KOPT-K1 (cell line): Measurements from ENCODE around the gene ILK.

Source experiments
- H3K27ac ChIP-seq: fragments of 200-600 bp; sonication (generic); 2 replicates; pipeline ENCODE4 v1.5.1; 2016; ENCODE audit warnings: antibody characterized with exemption, mild to moderate bottlenecking, low read depth, low read length; ENCODE audit not compliant: poor library complexity, severe bottlenecking
- H3K36me3 ChIP-seq: fragments of 200-600 bp; sonication (generic); 2 replicates; pipeline ENCODE4 v1.5.1; 2017; ENCODE audit warnings: antibody characterized with exemption, mild to moderate bottlenecking, low read length, moderate library complexity; ENCODE audit not compliant: insufficient read depth
- H3K9me3 ChIP-seq: fragments of 200-600 bp; sonication (generic); 2 replicates; pipeline ENCODE4 v1.5.1; 2017; ENCODE audit warnings: antibody characterized with exemption, low read length, mild to moderate bottlenecking; ENCODE audit not compliant: insufficient read depth, poor library complexity, severe bottlenecking

ILK gene

GRCh38 chr11:6568191-6568918 is 35.2 kb upstream of the ILK start:
- H3K27ac ChIP-seq = no peak overlapping the region
- no peaks in the 10 kb centered on the region for H3K9me3 ChIP-seq
- no peaks in the 10 kb centered on the region for H3K36me3 ChIP-seq

DNA sequence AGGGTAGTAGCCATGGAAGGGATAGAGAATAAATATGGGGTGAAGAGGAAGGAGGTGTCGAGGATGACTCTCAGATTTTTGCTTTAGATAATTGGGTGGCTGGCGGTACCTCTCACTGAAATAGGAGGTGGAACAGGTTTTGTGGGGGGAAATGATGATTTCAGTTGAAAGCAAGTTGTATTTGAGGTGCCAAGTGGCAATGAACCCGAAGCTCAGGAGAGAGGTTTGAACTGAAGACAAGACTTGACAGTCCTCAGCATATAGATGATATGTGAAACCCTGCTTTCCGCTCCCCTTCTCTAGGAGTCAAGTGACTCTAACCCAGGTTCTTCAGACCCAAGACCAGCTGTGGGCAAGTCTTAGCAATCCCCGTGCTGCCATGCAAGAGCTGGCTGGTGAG is 33.9 kb upstream of the ILK start:
- Histone ChIP-seq H3K27ac (no peak overlapping the region), H3K36me3 (no peaks in the 10 kb centered on the region), H3K9me3 (no peaks in the 10 kb centered on the region)

- Histone ChIP-seq H3K9me3 (no peaks in the 10 kb centered on the region), H3K27ac (no peak overlapping the region), H3K36me3 (no peaks in the 10 kb centered on the region)
Observed at GRCh38 chr11:6570691-6571427, 32.7 kb upstream of the ILK start.

DNA sequence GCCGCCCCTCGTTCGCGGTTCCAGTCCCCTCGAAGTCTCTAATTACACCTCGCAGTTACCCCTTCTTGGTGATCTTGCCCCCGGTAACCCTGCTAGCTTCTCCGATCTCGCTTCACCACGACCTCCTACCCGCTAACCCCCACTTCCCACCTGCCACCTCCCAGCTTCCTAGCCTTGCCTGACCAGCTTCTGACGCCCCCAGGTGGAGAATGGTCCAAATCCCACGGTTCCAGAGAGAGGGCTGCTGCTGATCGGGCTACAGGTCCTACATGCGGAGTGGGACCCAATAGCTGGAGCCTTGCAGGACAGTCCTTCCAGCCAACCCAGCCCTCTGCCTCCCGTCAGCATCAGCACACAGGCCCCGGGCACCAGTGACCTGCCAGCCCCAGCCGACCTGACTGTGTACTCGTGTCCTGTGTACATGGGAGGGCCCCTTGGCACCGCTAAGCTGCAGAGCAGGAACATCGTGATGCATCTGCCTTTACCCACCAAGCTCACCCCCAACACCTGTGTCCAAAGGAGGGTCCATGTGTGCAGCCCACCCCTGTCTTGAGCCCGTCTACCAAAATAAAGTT is 32.1 kb upstream of the ILK start:
- no peak overlapping the region for H3K27ac ChIP-seq
- no peaks in the 10 kb centered on the region for H3K9me3 ChIP-seq
- no peaks in the 10 kb centered on the region for H3K36me3 ChIP-seq

DNA sequence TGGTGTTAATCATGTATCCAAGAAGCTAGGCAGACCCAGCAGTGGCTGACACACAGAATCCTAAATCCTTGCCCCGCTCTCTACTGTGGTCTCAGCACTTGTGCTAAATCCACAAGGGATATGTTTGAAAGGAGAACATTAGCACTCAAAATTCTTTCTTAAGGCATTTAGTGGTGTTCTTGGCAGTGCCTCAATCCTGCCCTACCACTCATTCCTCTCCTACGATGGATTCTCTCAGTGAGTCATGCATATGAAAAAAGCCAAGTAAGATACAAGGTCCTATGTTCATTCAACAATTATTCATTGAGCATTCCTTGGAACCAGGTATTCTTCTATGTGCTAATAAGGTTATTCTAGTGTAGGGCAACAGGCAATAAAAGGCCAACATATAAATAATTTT is 31.4 kb upstream of the ILK start:
- H3K36me3 ChIP-seq = no peaks in the 10 kb centered on the region
- H3K9me3 ChIP-seq = no peaks in the 10 kb centered on the region
- H3K27ac ChIP-seq = no peak overlapping the region

DNA sequence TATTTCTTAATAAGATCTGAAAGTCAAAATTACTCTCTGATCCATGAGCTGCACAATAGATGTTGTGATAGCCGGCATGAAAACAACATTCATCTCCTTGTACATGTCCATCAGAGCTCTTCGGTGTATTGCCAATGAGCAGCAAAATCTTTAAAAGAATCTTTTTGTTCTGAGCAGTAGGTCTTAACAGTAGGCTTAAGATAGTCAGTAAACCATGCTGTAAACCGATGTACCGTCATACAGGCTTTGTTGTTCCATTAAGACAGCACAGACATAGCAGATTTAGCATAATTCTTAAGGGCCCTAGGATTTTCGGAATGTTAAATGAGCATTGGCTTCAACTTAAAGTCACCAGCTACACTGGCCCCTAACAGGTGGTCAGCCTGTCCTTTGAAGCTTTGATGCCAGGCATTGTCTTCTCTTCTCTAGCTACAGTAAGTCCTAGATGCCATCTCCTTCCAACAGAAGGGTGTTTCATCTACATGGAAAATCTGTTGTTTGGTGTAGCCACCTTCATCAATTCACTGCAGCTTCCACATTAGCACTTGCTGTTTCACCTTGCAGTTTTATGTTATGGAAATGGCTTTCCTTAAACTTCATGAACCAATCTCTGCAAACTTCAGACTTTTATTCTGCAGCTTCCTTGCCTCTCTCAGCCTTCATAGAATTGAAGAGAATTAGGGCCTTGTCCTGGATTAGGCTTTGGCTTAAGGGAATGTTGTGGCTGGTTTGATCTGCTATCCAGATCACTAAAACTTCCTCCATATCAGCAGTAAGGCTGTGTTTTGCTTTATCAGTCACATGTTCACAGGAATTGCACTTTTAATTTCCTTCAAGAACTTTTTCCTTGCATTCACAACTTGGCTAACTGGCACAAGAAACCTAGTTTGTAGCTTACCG is 28.5 kb upstream of the ILK start:
- Histone ChIP-seq H3K36me3 (no peaks in the 10 kb centered on the region), H3K9me3 (no peaks in the 10 kb centered on the region), H3K27ac (no peak overlapping the region)

GRCh38 chr11:6576471-6577373 is 26.9 kb upstream of the ILK start:
- H3K27ac ChIP-seq = no peak overlapping the region
- H3K9me3 ChIP-seq = no peaks in the 10 kb centered on the region
- no peaks in the 10 kb centered on the region for H3K36me3 ChIP-seq

DNA sequence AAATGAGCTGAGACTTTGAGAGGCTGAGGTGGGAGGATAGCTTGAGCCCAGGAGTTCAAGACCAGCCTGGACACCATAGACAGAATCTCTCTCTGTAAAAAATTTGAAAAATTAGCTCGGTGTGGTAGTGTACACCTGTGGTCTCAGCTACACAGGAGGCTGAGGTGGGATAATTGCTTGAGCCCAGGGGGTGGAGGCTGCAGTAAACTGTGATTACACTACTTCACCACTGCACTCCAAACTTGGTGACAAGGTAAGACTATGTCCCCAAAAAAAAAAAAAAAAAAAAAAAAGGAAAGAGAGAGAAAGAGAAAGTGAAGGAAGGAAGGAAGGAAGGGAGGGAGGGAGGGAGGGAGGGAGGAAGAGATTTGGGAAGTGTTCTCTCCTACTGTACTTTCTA is 25.4 kb upstream of the ILK start:
- H3K27ac ChIP-seq = no peak overlapping the region
- H3K9me3 ChIP-seq = peaks cover under 1% of the 10 kb centered on the region

GRCh38 chr11:6579681-6580080 is 23.9 kb upstream of the ILK start:
- Histone ChIP-seq H3K9me3 (peaks cover 16% of the 10 kb centered on the region), H3K27ac (no peak overlapping the region), H3K36me3 (no peaks in the 10 kb centered on the region)

More for the DNA sequence above, 25.4 kb upstream of the ILK start:
- no peaks in the 10 kb centered on the region for H3K36me3 ChIP-seq

DNA sequence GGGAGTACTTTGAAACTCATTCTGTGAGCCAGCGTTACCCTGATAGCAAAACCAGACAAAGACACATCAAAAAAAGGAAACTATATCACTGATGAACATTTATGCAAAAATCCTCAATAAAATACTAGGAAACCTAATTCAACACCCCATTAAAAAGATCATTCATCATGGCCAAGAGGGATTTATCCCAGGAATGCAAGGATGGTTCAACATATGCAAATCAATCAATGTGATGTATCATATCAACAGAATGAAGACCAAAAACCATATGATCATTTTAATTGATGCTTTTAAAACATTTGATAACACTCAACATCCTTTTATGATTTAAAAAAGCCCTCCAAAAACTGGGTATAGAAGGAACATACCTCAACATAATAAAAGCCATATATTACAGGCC is 20.0 kb upstream of the ILK start:
- H3K9me3 ChIP-seq = peaks cover 20% of the 10 kb centered on the region

GRCh38 chr11:6584528-6584927 is 19.0 kb upstream of the ILK start:
- H3K27ac ChIP-seq = no peak overlapping the region
- H3K36me3 ChIP-seq = no peaks in the 10 kb centered on the region
- peaks cover 20% of the 10 kb centered on the region for H3K9me3 ChIP-seq

More for the DNA sequence above, 20.0 kb upstream of the ILK start:
- no peaks in the 10 kb centered on the region for H3K36me3 ChIP-seq
- H3K27ac ChIP-seq = no peak overlapping the region

DNA sequence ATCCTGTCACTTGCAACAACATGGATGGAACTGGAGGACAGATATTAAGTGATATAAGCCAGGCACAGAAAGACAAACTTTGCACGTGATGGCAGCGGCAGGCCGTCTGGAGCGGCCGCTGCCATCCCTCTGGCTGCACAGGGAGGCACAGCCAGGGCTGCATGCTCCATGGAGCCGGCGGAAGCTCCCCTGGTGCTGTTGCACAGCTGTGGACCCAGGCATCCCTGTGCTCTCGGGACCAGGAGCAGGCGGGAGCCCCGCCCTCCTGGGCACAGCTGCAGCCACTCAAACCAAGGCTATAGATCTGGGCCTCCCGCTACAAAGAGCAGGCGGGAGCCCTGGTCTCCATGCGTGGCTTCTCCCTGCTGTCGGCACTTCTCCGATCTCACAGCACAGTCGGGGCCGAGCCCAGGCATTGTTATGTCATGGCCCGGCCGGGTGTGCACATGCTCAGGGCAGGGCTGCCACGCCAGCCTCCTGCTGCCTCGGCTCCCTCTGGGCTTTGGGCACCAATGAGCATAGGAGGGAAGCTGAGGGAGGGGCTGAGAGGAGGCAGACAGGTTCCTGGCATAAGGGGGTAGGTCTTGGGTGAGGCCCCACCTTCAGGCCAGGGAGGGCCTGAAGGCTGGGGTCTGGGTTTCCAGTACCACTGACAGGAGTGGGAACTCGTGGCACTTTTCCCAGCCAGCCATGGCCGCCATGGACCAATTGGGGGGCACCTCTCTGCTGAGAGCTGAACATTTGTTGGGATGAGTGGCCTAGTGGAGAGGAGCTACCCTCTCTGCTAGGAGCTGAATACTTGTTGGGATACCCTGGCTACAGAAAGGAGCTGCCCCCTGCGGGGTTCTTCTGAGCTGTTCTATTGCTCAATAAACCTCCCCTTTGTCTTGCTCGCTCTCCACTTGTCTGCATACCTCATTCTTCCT is 16.9 kb upstream of the ILK start:
- Histone ChIP-seq H3K36me3 (peaks cover 5% of the 10 kb centered on the region; the same call in 1 of the 2 replicates), H3K9me3 (peaks cover 20% of the 10 kb centered on the region), H3K27ac (no peak overlapping the region)

DNA sequence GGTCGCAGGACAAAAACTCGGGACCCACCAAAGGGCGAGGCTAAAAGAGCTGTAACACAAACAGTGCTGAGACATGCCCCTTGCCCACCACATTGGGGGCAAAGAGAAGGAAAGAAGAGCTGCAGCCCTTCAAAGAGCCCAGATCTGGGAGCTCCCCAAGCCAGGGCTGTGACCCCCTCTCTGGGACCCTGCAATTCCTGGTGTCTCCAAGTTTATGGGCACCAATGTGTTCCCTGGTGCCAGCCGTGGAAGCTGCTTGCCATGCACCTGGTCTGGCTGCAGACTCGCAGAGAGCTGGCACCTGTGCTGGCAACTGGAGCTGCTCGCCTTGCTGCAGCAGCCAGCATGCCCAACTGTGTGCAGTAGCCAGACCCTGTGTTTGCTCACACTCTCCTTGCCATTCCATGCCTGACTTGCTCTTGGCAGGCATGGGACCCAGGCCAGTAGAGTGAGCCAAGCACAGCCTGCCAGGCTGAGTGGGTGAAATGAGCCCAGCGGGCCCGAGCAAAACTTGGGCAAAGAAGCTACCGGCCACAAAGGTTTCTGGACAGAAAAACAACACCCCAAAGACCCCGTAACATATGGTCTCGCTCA is 16.1 kb upstream of the ILK start:
- Histone ChIP-seq H3K9me3 (peaks cover 20% of the 10 kb centered on the region), H3K27ac (no peak overlapping the region)

More for the DNA sequence above, 16.1 kb upstream of the ILK start:
- peaks cover 12% of the 10 kb centered on the region; the same call in 1 of the 2 replicates for H3K36me3 ChIP-seq
